Stimulated activated CD4-positive, alpha-beta T cell treated with anti-CD3 and anti-CD28 coated beads, TNF-alpha, amount 100 ng/mL, for 24 hours (primary cell): ENCODE results near the gene SYTL1.

Experiments
- DNase-seq, 3 experiments: peaks; one replicate each; pipeline ENCODE4 v3.0.0-alpha.2; 2020; ENCODE audit warnings: low read depth in 3 of 3

SYTL1 gene

DNA sequence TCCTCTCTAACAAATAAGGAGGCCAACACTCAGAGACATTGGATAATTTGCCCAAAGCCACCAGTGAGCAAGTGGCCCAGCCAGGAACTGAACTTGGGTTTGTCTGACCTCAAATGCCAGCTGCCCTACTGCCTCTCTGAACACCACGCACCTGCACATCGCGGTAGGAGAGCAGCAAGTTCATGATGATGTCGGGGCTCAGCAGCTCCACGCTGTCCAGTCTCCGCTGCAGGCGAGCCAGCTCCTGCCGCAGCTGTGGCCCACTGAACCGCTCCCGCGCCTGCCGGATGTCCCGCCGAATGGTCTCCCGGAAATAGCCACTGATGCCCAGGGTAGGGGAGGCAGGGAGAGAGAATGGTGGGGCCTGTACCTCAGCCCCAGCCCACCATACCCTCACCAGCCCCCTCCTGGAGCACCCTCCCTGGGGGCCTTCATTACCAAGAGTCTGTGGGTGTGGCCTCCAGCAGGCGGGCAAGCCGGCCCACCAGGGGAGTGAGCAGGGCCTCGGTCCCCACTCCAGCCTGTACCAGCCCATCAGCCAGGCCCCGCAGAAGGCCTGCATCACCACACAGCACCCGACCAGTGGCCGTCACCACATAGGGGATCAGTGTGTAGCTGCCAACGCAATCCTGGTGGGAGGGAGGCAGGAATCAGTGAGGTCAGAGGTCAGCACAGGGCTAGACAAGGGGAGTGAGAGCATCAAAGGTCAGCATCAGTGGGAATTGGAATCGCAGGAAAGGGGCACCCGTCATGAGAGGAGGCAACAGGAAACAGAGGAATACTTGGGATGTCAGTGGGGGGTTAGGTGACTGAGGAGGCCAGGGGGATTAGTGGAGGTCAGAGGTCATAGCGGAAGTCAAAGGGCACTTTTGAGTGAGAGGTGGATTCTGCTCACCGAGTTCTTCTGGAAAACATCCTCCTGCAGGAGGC, 22.2 kb downstream of the SYTL1 start:
- DNase-seq = no peak

DNA sequence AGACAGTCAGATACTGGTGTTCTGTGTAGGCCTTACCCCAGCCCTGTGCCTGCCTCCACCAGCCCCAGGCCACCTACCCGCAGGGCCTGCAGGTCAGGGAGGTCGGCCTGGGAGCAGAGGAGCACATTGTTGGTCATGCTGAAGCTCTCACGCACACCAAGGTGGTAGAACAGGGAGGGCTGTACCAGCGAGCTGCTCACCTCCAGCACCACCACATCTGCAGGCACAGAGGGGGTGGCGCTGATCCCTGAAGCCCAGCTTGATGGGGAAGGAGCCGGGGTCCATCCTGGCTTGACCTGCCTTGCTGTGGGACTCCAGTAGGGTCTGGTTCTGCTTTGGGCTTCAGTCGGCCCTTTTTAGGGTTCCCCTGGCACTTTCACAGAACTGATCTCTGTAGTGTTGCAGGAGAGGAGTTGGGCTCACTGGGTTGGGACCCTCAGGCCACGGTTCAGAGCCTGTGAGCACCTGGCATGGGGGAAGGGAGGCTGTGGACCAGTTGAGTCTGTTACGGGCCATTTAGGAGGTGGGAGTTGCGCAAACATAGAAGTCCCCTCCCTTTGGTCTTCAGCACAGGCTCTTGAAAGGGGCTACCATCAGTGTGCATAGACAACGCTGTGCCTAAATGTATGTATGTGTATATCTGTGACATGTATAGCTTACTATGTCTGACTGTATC, 23.0 kb downstream of the SYTL1 start:
- DNase-seq = no peak

DNA sequence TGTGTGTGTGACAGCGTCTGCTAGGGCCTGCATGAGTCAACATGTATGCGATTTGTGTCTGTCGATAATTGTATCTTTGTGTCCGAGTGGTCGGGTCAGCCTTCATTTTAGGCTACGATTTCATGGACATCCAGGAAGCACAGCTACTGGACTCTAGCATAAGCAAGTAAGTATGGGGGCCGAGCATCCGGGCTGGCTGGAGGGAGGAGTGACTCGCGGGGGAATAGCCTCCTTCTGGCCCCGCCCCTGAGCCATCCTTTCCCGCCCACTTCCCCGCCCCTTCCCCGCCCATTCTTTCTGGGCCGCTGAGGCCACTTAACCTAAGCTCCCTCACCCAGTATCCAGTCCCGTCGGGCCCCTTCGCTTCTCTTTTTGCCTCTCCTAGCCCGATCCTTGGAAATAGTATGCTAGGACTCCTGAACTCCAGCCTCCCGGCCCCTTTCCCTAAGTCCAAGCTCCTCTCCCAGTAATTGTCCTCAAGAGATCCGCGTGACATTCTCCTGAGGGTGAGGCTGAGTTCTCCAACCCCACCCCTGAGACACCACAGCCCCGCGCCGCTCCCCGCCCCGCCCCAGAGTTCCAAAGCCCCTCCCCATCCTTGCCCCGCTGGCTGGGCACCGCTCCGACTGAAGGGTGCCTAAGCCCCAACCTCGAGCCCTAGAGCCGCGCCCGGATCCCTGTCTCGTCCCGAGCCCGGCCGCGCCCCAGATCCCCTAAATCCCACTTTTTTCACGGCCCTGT, 23.7 kb downstream of the SYTL1 start:
- DNase-seq = peak; percentile 53 to 84 (median 67)

- DNase-seq = peak in 2 of 3 experiments; percentile 55 to 86
Observed at GRCh38 chr1:27366113-27366410, 24.2 kb downstream of the SYTL1 start.

DNA sequence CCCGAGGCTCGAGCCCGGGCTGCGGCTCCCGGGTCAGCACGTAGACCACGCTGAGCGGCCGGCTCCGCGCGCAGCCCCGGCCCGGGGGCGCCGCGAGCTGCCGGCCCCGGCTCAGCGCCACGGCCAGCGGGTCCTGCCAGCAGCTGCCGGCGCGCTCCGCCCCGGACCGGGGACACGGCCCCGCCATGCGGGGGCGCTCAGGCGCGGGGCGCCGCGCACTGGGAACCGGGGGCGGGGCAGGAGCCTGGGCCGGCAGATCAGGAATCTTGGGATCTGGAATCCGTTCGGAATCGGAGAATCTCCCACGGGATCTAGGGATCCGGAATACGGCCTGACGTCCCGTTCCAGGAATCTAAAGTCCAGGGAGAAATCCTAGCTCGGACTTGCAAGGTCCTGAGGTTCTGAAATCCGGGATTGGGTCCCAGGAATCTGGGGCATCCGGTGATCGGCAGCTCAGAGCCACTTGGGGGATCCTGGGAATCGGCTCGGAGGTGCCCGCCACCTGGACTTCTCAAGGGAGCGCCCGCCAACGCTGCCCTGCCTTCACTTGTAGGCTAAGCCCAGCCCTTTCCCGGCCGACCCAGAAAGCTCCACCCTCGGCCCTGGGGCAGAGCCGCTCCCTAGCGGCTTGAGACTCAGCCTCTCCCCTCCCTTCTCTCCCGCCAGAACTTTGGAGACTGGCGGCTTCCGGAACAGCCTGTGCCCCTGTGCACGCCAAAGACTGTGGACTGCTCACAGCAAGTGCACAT, 24.8 kb downstream of the SYTL1 start, which contains the start of gene MAP3K6:
Gene MAP3K6 (minus strand): TSS at position 551 of the 749 bp plus-strand sequence. CDS start 364 bp downstream, at position 187.
- peak in 1 of 3 experiments; percentile 70 for DNase-seq

GRCh38 chr1:27367160-27367650, 25.4 kb downstream of the SYTL1 start:
- no peak for DNase-seq

DNA sequence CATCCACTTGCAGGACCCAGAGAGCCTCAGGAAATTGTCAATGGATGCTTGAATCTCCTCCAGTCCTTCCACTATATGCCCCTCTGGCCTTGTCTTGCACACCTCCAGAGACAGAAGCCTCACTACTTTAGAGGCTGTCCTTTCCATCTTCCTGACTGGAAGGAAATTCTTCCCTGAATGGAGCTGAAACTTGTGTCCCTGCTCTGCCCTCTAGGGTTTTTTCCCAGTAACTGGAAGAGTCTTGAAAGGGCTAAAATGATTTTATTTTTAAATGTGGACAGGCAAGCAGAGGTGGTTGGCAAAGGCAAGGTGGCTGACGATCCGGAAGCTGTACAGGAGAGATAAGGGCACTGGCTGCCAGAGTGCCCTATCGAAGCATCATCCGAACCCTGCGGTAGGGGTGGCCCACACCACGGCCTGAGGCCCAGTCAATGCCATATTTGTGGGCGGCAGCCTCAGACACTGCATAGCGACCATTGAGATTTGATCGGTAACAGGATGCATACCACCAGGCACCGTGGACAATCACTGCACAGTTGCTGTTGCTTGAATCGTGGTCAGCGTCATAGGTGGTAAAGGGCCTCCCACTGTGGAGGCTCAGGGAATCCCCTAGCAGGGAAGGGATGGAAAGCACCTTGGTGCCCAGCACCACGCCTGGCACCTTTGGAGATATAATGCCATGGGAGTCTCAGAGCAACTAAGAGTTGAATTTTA, 27.2 kb downstream of the SYTL1 start:
- no peak for DNase-seq

GRCh38 chr1:27372022-27372807, 30.4 kb downstream of the SYTL1 start:
- no peak for DNase-seq

DNA sequence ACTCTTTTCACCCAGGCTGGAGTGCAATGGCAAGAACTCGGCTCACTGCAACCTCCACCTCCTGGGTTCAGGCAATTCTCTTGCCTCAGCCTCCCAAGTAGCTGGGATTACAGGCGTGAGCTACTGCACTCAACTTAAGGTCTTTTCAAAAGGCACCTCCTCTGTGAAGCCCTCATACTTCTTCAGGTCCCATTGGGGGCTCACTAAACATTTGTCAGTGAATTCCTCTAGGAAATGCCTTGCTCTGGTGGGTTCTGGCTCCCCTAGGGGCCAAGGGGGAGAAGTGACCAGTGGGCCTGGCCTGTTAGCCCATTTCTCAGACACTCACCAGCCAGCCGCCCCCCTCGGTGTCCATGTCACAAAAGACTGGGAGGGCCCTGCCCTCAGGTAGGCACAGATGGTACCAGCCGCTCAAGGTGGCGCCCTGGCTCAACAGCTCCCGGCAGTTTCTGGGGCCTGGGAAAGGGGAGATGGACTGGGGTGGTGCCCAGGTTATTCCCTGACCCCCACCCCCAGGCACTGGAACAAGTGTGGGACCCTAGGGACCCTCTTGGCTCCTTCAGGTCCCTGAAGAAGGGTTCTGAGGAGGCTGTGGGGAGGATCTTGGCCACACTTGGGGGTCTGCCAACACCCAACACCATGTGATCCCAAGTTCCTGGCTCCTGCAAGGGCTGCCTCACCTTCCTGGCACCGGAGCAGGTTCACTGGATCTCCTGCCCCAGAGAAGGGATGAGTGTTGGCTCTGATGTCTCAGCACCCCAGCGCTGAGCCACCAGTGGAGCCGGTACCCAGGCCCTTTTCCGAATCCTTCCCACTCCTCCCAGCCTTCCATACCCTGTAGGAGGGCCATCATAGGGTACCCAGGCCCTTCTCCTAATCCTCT, 31.2 kb downstream of the SYTL1 start:
- no peak for DNase-seq

GRCh38 chr1:27374362-27375086, 32.7 kb downstream of the SYTL1 start, which contains the start of gene FCN3:
FCN3 (minus strand) TSS chr1:27374824; CDS start chr1:27374818, 6 bp downstream.
- DNase-seq = no peak

DNA sequence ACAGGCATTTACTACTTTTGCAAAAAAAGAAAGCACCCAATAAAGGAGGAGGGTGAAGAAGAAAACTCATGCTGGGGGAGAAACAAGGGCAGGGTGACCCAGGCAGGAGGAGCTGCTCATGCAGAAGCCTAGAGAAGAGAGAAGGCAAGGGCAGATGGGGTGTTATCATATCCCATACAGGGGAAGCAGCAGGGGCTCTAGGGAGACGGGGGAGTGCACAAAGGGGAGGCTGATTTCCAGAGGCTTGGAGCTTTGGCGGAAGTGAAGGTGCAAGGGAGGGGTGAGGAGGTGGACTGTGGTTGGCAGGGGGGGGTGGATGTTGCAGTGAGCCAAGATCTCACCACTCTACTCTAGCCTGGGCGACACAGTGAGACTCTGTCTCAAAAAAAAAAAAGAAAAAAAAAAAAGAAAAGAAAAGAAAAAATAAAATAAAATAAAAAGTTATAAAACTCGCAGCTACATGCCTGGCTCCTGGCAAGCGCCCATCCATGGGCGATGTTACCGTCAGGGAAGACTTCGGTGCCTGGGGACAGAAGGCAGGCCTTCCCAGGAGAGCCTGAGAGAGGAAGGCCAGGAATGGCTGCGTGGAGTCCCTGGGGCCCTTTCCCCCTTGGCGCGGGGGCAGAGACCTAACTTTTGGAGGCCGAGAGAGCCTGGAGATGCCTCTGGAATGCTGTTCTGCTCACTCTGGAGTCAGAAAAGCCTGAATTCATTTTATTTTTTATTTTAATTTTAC, 36.1 kb downstream of the SYTL1 start:
- no peak for DNase-seq

DNA sequence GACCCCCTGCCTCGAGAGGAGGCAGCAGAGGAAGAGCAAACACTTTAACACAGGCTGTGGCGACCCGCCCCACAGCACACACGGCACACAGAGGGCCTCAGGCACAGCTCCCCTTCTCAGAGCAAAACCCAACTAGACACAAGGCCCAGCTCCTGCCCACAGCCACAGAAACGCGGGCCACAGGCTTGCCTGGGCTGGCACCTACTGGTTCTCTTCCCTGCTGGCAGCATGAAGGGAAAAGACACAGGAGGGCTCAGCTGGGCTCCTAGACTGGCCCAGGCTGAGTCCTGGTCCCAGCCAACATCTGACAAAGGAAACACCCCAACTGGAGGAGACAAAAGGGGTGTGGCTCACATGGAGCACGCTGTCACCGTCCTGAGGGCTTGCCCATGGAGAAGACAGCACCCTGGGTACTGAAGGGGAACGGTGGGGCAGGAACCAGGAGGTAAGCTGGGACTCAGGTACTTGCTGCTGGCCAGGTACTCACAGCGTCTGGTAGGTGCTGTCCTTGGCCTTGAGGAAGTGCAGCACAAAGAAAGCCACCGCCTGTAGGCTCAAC, 37.8 kb downstream of the SYTL1 start:
- no peak for DNase-seq

DNA sequence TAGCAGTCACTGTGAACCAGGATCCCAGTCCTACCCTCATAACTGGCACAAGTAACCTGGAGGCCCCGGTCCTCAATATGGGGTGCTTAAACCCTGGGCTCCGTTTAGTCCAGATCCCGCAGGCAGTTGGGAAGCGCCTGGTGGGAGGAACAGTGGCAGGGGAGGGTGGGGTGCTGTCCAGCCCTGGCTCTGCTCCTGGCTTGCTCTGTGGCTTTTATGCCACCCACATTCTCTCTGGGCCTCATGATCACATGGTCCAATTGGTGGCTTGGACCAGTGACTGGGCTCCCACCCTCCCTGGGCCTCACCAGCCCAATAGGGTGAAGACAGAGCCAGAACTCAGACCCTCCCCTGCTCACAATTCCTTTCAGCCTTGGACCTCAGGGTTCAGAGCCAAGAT, 38.4 kb downstream of the SYTL1 start:
- no peak for DNase-seq

- no peak for DNase-seq
Observed at GRCh38 chr1:27380766-27381733, 39.2 kb downstream of the SYTL1 start.

DNA sequence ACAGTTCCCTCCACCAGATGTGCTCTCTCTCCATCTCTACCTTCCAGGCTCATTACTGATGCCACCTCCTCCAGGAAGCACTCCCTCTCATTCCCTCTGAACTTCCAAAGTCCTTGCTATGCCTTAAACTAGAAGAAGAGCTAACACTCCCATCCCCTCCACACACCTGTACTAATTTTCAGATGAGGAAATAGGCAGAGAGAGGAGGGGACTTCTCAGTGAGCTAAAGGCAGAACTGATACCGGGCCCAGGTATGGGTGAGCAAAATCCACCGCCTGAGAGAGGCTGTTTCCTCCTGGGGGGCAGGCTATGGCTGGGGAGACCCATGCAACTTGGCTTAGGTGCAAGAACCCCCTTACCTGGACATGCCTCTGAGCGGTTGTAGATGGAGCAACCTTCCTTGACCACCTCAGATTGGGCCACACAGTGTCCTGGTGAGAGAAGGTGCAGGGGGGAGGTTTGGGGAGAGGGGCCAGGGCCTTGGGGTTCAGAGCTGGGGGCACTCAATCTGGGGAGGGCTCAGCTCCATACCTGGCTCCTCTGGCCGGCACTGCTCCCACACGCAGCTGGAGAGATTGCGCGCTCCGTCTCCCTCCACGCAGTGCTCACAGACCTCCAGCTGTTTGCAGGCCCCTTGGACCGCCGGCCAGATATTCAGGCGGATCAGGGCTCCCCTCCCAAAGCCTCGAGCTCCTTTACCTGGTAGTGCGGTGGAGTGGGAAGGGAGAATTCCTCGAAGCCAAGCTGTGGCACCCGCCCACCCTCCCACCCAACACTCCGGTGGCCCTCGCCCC, 40.3 kb downstream of the SYTL1 start:
- DNase-seq = no peak
